Myocyte (in vitro differentiated cells): ENCODE results near the gene LSS. TPM values are rescaled to one million over a fixed set of nuclear protein-coding genes. Genes with fewer than 3 reads are reported as not detected.
"Not testable (repeated sequence)": the region's sequence is repeated elsewhere in the genome, so short reads cannot be mapped to it uniquely, and the experiment has no call there.

Source experiments
- DNase-seq: peaks from one replicate; pipeline ENCODE4 v3.0.0-alpha.2; 2012; ENCODE audit warnings: low read depth
- total RNA-seq: library from RNA; depleted of rRNA; stranded (reverse); fragments of >200 nt; gene quantifications from 2 replicates; pipeline ENCODE4 v1.2.3, GENCODE V29; 2014

The LSS gene
- total RNA-seq, 1 donor from 2014 or later = 211 TPM

DNA sequence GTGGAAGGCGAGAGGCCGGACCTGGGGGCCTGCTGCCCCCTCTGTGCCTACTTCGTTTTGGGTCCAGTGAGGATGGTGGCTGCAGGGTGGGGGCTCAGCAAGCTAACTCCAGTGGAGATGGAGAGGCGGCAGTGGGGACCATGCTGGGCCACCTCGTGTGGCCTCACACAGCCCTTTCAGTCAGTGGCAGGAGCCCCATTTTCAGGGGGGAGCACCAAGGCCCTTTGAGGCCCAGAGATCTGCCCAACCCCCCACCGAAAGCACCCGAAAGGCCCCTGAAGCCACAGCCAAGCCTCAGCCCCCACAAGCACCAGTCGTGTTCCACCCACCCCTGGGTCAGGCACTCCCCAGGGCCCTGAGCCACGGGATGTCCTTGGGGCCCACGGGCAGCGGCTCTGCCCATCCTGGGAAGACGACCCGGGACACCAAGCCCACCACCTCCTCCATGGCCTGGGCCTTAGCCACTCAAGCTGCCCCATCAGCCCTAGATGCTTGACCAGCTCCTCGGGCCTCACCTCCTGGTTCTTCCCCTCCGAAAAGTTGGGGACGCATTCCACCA is 73.5 kb downstream of the LSS start:
- DNase-seq = no peak

DNA sequence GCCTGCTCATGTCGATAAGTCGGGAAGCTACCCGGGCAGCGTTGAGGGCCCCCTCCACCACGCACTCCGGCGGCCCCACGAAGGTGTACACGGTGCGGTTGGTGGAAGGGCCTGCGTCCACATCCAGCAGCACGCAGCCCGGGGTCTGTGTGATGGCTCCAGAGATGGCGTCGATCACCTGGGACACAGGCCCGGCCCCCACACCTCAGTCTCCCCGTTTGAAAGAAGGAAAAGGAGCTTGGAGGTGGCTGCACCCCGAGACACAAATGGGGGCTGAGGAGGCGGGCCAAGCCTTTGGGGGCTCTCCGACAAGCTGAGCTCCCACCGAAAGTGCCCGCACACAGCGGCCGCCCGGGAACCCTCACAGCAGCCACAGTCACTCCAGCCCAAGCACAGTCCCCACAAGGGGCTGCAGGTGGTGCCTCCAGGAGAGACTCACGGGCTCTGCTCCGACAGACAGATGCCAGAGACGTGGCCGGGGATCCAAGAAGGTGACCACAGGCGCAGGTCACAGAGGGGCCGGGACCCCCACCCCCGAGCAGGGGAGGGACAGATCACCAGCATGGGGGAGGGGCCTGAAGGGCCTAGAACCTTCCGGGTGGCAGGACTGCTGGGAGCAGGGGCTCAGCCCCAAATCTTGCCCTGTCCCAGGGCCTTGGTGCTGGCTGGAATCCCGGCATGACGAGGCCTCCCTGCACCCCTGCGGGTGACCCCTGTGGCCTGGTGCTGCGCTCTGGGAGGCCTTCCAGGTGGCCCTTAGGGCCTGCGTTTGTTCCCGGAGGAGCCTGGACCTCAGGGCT is 74.2 kb downstream of the LSS start:
- no peak for DNase-seq

DNA sequence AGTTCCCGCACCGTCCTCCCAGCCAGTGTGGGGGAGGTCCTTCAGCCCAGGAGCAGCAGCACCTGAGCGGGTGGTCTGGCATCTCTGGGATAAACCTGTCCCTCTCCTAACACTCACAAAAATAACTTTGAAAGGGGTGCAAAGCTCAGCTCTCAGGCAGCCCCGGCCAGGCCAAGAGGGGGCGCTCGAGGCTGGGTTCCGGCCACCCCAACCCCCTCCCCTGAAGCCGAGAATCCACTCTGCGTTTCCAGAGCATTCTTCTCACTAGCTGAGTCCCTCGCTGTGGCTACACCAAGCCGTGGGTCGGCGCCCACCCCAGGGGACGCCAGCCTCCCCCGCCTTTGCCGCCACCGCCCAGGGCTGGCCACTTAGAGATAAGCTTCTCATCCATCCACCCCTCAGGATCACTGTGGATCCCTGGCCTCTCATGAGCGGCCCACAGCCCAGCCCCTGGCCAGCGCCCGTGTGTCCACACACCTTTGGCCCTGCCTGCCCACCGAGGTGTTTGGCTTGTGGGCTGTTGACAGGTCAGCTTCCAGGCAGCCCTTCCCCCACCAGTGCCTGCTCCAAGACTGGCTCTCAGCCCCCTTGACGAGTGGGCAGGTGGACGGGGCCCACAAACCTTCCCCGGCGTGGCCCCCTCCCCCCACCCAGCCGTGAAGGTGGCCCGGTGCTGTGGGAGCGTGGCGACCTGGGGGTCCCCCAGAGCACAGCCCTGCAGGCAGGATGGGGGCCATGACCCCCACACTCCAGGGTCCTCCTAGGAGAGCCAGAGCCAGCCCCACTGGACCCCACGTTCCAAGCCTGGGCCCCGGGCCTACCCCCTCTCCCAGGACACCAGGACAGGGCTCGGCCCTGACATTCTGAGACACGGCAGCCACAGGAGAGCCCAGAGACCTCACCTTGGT is 75.1 kb downstream of the LSS start:
- peak; percentile 51 for DNase-seq

DNA sequence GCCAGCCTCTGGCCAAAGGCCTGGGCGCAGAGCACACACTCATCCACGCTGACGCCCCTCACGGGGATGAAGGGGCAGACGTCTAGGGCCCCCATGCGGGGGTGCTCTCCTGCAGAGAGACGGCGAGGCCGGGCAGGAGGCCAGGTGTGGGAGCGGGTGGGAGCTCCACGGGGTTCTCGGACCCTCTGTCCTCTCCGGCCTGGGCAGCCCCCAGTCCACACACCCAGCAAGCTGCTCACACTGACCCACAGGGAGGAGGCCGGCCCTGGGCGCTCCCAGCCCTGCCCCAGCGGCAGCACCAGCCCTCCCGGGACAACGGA is 75.7 kb downstream of the LSS start:
- DNase-seq = no peak

DNA sequence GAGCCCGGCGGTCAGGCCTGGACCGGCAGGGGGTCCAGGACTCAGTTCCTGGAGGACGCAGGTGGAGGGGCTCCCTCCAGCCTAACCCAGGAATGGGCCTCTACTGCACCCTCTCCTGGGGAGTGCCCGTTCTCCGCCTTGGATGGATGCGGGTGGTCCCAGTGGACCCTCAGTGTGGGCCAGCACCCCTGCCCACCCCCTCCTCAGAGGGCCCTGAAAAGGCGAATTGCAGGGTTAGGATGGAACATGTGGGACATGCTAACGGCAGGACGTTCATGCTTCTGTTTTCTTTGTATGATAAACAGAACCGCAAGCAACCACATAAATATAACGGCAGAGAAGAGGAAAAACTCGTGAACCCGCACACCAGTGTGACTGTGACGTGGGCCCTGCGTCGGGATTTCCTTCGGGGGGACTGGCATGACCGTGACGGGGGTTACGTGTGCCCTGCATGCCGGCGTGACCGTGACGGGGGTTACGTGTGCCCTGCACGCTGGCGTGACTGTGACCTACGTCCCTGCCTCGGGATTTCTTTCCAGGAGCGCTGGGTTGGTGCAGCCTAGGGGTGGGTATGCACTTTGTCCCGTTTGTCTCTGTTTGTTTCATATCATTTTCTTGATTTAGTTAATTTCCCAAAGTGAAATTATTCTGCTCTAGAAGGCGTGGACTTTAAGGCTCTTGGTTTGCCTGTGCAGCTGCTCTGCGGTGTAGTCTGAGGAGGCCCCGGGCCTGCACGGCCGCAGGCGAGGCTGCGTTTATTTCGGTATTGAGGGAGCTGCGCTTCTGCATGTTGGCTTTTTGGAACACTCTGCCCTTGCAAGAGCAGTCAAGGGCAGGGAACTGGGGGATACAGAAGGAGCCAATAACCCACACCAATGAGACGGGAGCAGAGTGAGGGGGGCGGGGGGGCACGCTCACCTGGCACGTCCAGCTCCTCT is 76.3 kb downstream of the LSS start:
- peak; percentile 46 for DNase-seq

DNA sequence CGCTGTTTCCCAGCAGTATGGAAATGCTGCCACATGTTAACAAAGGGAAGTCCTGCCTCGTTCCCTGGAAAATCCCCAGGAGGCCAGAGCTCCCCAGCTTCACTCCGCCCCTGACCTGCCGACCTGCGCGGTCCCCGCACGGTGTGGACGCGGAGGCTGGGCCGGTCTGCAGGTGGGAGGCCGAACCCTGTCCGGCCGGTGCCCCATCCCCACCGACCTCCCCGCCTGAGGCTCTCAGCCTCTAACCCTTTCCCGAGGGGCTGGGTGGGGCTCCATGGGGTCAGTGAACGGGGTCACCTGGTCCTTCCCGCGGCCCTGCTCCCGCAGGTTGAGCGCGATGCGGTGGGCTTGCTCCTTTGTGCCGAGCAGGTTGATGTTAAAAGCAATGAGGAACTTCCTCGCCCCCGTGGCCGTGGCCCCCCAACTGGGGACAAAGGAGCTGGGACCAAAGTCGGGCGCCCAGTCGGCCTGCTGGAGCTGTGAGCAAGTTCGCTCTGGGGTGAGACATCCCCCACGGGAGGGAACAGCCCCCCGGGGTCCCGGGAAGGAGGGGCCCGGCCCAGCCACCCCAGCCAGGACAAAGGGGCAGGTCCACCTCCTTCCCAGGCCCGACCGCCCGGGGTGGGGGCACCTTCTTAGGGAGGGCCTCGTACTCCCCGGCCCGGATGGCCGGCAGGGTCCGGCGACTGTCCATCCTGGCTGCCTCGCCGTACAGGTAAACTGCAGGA is 77.1 kb downstream of the LSS start:
- DNase-seq = no peak

DNA sequence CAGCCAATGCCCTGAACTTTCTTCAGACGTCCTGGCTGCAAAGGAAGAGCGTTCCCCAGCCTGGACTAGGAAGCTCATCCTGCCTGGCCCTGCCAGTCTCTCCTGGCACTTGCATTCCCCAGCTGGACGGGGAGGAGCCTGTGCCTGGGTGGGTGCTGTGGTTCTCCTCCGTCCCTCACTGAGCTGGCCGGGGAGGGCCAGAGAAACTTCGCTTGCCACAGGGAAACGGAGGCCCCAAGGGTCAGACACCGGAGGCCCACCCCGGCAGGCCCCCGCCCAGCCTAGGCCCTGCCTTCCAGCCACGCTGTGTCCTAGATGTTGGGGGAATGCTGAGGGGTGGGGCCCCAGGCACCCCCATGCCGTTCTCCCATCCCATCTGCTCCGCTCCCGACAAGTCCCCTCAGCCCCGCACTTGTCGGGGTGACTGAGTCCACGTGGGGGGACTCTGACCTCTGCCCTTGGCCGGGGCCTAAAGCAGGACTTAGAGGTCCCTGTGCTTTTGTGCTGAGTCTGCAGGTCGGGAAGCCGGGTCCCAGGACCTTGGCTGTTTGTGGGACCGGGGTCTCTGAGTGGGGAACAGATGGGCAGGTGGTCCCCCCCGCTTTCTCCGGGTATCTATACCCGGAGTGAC is 78.0 kb downstream of the LSS start:
- DNase-seq = no peak

DNA sequence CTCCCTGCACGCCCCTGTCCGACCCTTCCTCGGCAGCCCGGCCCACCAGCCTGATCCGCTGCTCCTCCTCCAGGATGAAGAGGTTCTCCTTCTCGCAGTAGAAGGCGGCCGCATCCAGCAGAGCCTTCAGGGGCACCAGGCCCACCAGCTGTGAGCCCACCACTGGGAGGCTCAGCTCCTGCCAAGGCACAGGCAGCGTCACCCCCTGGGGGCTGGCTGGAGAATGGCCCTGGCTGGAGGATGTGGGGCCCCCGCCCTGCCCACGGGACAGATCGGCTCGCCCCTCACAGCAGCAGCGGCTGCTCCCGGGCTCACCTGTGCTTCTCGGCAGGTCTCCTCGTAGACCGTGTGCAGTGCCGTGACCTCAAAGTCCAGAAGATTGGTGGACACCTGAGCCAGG is 78.5 kb downstream of the LSS start:
- no peak for DNase-seq

DNA sequence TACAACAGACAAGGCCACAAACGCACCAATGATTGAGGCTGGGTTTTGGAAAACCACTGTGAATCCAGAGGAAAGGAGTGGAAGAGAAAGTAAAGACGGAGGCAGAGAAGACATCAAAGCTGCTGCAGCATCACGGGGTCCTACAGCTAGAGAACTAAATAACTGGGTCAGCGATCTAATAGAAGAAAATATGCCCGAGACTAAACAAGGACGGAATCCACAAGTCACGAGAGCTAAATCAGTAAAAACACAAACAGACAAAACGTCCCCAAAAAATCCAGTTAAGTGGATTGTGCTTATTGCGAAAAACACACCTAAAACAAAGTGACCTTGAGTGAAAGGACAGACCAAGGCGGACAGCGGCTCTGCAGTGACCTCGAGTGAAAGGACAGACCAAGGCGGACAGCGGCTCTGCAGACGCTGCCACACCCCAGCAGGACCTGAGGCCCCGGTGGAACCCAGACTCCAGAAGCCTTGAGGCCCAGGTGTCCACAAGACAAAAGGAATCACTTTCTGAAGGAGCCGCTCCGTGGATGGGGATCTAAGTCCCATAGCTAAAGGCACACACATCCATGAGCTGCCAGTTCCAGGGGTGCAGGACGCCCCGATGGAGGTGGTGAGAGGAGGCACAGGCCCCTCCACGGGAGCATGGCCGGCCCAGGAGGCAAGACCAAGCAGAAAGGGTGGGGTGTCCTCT is 79.2 kb downstream of the LSS start:
- DNase-seq = no peak

DNA sequence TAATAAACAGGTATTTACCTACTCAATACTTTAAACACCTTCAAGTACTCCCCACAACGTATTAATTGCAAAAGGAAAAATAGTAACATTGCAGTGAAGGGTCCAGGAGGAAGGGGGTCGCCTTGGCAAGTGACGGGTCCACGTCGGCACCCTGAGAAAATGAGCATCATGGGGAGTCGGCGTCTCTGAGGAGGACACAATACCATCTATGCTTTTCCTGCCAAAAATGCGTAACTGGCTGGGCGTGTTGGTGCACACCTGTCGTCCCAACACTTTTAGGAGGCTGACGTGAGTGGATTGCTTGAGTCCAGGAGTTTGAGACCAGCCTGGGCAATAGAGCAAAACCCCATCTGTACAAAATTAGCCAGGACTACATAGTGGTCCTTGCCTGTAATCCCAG is 80.5 kb downstream of the LSS start:
- DNase-seq = no peak

DNA sequence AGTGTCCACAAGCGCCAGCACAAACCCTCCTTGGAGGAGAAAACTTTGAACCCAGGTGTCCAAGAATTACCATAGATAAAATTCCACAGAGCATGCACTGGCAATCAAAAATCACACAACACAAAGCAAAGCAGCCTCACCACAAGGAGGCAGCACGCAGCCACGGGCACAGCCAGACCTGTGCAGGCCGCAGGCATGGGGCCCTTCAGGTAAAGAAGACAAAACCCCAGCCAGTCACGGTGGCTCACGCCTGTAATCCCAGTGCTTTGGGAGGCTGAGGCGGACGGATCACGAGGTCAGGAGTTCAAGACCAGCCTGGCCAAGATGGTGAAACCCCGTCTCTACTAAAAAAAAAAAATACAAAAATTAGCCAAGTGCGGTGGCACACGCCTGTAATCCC is 81.1 kb downstream of the LSS start:
- not testable (repeated sequence) for DNase-seq

DNA sequence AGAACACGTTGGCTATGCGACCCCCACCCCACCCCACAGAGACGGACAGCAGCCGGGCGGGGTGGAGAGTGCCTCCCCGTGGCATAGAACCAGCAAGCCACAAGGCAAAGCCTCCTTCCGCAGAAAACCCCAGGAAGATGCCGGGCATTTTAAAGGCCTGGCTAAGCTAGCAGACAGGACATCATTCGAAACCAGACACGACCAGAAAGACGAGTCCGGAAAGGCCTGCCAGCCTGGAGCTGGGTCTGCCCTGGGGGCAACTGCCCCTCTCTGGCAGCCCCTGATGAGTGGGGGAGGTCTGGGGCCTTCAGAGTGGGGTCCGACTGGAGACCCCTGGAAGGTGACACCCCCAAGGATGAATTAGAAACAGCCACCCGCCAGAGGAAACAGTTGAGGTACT is 81.7 kb downstream of the LSS start:
- no peak for DNase-seq

DNA sequence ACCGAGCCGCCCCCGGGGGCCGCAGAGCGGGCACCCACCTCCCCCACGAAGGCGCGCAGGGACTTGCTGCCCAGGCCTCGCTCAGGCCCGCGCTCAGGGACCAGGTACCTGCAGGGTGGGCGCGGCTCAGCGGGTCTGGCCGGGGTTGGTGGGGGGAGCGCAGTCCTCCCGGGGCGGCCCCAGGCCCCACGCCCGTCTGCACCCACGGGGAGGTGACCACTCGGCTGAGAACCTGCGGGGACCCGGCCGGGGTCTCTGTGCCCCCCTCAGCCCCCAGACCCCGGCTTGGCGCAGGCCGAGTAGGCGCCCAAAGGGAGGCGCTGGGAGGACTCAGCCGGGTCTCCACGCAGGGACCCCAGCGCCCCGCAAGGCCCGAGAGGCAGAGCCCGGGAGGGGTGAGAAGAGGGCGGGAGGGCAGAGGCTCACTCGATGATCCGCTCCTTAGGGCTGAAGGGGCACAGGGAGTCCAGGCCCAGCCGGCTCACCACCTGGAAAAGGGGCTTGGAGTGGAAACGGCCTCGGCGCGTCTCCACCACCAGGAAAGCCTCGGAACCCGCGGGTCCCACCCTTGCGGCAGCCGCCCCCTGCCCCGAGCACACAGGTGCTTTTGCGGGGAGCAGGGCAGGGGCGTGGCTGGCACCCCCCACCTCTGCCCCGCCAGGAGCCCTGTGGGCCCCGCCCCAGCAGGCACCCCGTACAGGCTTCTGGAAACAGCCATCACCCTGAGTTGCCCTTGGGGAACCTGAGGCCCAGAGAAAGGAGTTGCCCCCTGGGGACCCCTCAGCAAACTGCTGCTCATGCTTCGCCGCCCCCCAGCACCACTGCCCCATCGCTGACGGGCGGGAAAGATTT is 82.5 kb downstream of the LSS start:
- DNase-seq = no peak

DNA sequence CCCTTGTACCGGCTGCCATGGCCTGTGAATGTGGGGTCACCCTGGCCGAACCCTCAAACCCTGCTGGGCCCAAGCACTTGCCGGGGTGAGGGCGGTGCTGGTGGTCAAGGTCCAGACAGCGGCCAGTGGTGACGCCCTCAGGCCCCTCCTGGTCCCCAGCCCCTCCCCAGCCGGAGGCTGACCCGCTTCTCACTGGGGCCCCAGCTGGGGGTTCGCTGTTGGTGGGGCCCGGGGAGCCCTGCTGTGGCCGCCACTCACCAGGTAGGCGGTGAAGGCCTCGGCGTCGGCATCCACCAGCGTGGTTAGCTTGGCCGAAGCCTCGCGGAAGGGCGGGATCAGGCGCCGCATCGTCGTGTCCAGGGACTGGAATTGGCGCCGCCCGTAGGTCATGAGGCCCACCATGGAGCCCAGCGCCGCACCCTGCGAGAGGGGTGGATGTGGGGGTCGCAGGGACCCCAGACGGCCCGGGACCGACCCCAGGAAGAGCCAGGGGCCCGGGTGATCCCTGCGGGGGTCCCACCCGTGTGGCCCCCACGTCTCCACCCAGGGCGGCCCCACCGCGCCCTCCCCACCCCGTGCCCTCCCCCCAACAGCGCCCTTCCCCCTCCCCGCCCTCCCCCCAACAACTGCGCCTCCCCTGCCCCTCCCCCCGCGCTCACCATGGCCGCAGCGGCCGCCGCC is 83.3 kb downstream of the LSS start:
- no peak for DNase-seq

DNA sequence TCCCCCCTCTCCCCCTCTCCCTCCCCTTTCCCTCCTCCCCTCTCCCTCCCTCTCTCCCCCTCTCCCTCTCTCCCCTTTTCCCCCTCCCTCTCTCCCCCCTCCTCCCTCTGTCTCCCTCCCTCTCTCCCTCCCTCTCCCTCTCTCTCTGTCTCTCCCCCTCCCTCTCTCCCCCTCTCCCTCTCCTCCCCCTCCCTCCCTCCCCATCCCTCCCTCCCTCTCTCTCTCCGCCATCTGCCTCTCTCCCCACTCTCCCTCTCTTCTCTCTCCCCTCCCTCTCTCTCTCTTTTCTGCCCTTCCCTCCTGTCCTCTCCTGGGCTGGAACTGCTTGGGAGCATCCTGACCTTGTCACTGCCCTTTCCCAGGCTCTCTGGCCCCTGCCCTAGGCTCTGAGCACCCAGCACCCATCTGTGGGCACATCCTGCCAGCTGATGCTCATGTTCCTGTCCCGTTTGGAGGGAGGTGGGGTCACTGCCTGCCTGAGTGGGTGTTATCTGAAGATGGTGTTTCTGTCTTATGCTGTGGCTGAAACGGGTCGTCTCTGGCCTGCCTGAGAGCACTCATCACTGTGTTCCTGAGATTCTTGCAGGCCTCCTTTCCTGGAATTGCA is 84.0 kb downstream of the LSS start:
- DNase-seq = no peak

DNA sequence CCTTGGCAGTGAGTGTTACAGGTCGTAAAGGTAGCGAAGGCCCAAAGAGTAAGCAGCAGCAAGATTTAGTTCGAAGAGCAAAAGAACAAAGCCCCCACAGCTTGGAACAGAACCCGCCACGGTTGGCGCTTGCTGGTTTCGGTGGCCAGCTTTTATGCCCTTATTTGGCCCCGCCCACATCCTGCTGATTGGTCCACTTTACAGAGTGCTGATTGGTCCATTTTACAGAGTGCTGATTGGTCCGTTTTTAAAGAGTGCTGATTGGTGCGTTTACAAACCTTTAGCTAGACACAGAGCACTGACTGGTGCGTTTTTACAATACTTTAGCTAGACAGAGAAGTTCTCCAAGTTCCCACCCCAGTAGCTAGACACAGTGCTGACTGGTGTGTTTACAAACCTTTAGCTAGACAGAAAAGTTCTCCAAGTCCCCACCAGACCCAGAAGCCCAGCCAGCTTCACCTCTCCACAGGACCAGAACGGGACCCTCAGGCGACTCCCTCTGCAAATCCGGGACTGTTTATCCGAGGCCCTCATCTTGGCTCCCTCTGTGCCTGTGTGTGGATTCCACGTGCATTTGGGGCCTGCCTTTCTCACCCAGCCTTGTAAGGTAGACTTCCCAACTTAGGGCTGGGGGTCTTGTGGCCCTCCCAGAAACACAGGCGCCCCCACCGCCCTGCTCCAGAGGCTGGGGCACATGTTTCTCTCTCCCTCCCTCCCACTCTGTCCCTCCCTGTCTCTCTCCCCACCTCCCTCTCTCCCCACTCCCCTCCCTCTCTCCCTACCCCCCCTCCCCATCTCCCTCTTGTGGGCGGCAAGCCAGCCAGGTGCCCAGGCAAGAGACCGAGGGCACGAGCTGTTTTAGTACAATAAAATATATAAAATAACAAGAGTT is 85.7 kb downstream of the LSS start:
- no peak for DNase-seq
